Measurements from ENCODE around the gene ARL9. TPM values are rescaled to one million over a fixed set of nuclear protein-coding genes. Genes with fewer than 3 reads are reported as not detected.

The ARL9 gene
- total and polyA plus RNA-seq, 9 of the 15 experiments (the other 6 are each of a cell fraction or from before 2014, with no cell fraction given): 0.10 to 0.15 (median 0.11) TPM; not detected in 6

- TF ChIP-seq ZBTB33 (CRISPR knock-in tag; IDR thresholded peaks at IDR 0.05) (no peak), MED1 (CRISPR knock-in tag; IDR thresholded peaks at IDR 0.05; ENCODE audit: borderline replicate concordance) (no peak), MYBL2 (IDR thresholded peaks at IDR 0.05; ENCODE audit: low read depth) (no peak), MYBL2 (CRISPR knock-in tag; IDR thresholded peaks at IDR 0.05; ENCODE audit: borderline replicate concordance) (no peak), ETV5 (CRISPR knock-in tag; IDR thresholded peaks at IDR 0.05; ENCODE audit: low read depth) (0 out of 2 replicates have a peak, but pooled peaks have one; percentile 39), NELFE (IDR thresholded peaks at IDR 0.05; ENCODE audit: insufficient read depth, insufficient read length) (no peak), ZNF785 (CRISPR knock-in tag; IDR thresholded peaks at IDR 0.05) (no peak), HNRNPUL1 (IDR thresholded peaks at IDR 0.05; ENCODE audit: low read length) (no peak), SNRNP70 (optimal IDR thresholded peaks at IDR 0.05; ENCODE audit: low read depth, low read length) (no peak), CBFB (CRISPR knock-in tag; IDR thresholded peaks at IDR 0.05) (0 out of 2 replicates have a peak, but pooled peaks have one; percentile 39), HDAC3 (IDR thresholded peaks at IDR 0.05; ENCODE audit: borderline replicate concordance, partially characterized antibody) (no peak), ZNF583 (CRISPR knock-in tag; IDR thresholded peaks at IDR 0.05) (no peak), LEF1 (IDR thresholded peaks at IDR 0.05) (no peak), ZNF3 (CRISPR knock-in tag; IDR thresholded peaks at IDR 0.05) (no peak), PCBP2 (IDR thresholded peaks at IDR 0.05; ENCODE audit: low read depth, low read length, poor library complexity, severe bottlenecking) (no peak), PHF21A (IDR thresholded peaks at IDR 0.05; ENCODE audit: borderline replicate concordance, low read depth) (no peak), RFX7 (CRISPR knock-in tag; IDR thresholded peaks at IDR 0.05) (no peak)
Measured at GRCh38 chr4:56530269-56531148, 24.9 kb downstream of the ARL9 start (continued).

Measured in K562 (cell line).